Hepatocyte (in vitro differentiated cells): ENCODE measurements around the gene FHOD3. TPM values are rescaled to one million over a fixed set of nuclear protein-coding genes. Genes with fewer than 3 reads are reported as not detected.

Experiments used
- DNase-seq: peaks from one replicate; pipeline ENCODE4 v3.0.0-alpha.2; 2016; ENCODE audit warnings: low spot score
- H2AFZ ChIP-seq: fragments of 200-600 bp; sonication (generic); 2 replicates; pipeline ENCODE4 v1.6.0; 2016; ENCODE audit warnings: antibody characterized with exemption, mild to moderate bottlenecking
- H3K27ac ChIP-seq: fragments of 200-600 bp; sonication (generic); 2 replicates; pipeline ENCODE4 v1.5.1; 2016; ENCODE audit warnings: mild to moderate bottlenecking
- H3K27me3 ChIP-seq: fragments of 200-600 bp; sonication (generic); 2 replicates; pipeline ENCODE4 v1.6.1; 2016
- H3K36me3 ChIP-seq: fragments of 200-600 bp; sonication (generic); replicated peaks from 2 replicates; pipeline ENCODE4 v1.5.1; 2016; ENCODE audit warnings: low read depth; ENCODE audit not compliant: insufficient read depth
- H3K4me1 ChIP-seq: fragments of 200-600 bp; sonication (generic); 2 replicates; pipeline ENCODE4 v1.5.1; 2016; ENCODE audit warnings: mild to moderate bottlenecking, moderate library complexity; ENCODE audit not compliant: insufficient read depth
- H3K4me2 ChIP-seq: fragments of 200-600 bp; sonication (generic); 2 replicates; pipeline ENCODE4 v1.6.0; 2016
- H3K4me3 ChIP-seq: fragments of 200-600 bp; sonication (generic); 2 replicates; pipeline ENCODE4 v1.5.1; 2016; ENCODE audit warnings: mild to moderate bottlenecking
- H3K79me2 ChIP-seq: fragments of 200-600 bp; sonication (generic); 2 replicates; pipeline ENCODE4 v1.6.0; 2017; ENCODE audit warnings: mild to moderate bottlenecking
- H3K9me2 ChIP-seq: fragments of 200-600 bp; sonication (generic); replicated peaks from 2 replicates; pipeline ENCODE4 v1.6.0; 2017; ENCODE audit warnings: mild to moderate bottlenecking; ENCODE audit not compliant: insufficient read depth
- H3K9me3 ChIP-seq: fragments of 200-600 bp; sonication (generic); 2 replicates; pipeline ENCODE4 v1.5.1; 2016; ENCODE audit warnings: low read depth, mild to moderate bottlenecking
- H4K20me1 ChIP-seq: fragments of 200-600 bp; sonication (generic); 2 replicates; pipeline ENCODE4 v1.6.0; 2016; ENCODE audit warnings: mild to moderate bottlenecking; ENCODE audit not compliant: insufficient read depth, poor library complexity, severe bottlenecking
- CTCF ChIP-seq: fragments of 200-600 bp; sonication (generic); IDR thresholded peaks from 2 replicates; pipeline ENCODE4 v1.5.1; 2016; ENCODE audit warnings: antibody characterized with exemption, mild to moderate bottlenecking; ENCODE audit not compliant: poor library complexity
- EZH2 ChIP-seq: fragments of 200-600 bp; sonication (generic); IDR thresholded peaks from 2 replicates; pipeline ENCODE4 v1.6.1; 2016; ENCODE audit warnings: antibody characterized with exemption, mild to moderate bottlenecking, borderline replicate concordance
- EZH2phosphoT487 ChIP-seq: fragments of 200-600 bp; sonication (generic); IDR thresholded peaks from one replicate; pipeline ENCODE4 v1.6.1; 2018; ENCODE audit warnings: antibody characterized with exemption, mild to moderate bottlenecking, low read depth, moderate library complexity; ENCODE audit not compliant: unreplicated experiment, severe bottlenecking
- WGBS: methylation state at CpG from one replicate; pipeline ENCODE4 v1.1.6; 2016; ENCODE audit warnings: low lambda C conversion rate; ENCODE audit errors: missing lambda C conversion rate; 5-methylcytosine and 5-hydroxymethylcytosine counted together
- polyA plus RNA-seq: library from polyadenylated mRNA; unstranded; fragments of >200 nt; fragmentation: Nextera tagmentation; extraction: Ambion mirVana; gene quantifications from 2 replicates; pipeline ENCODE4 v1.2.1, GENCODE V29; 2016
- total RNA-seq: library from RNA; depleted of rRNA; stranded (reverse); fragments of >200 nt; gene quantifications from 2 replicates; pipeline ENCODE4 v1.2.3, GENCODE V29; 2014

Gene FHOD3
- total and polyA plus RNA-seq, 2 experiments from 2014 or later, result 1.7 to 2.7 TPM

GRCh38 chr18:36388310-36388709, 90.8 kb downstream of the FHOD3 start:
- Histone ChIP-seq H3K9me2 (no peaks in the 10 kb centered on the region), H3K36me3 (no peaks in the 10 kb centered on the region), H4K20me1 (no peaks in the 10 kb centered on the region), H3K79me2 (no peaks in the 10 kb centered on the region), H3K27ac (no peak overlapping the region), H3K9me3 (no peaks in the 10 kb centered on the region), H3K4me3 (no peak overlapping the region), H3K4me1 (peaks cover under 1% of the 10 kb centered on the region), H3K4me2 (no peak overlapping the region), H3K27me3 (no peaks in the 10 kb centered on the region), H2AFZ (no peak overlapping the region)
- WGBS, result 74% methylated on average over 4 of the region's 4 CpGs
- no peak for DNase-seq
- TF ChIP-seq EZH2 (no peak), CTCF (no peak), EZH2phosphoT487 (no peak)

GRCh38 chr18:36389027-36389426, 91.5 kb downstream of the FHOD3 start:
- H3K79me2 ChIP-seq, result no peaks in the 10 kb centered on the region
- WGBS, result 96% methylated on average over 7 of the region's 7 CpGs
- TF ChIP-seq CTCF, result no peak
- no peak for TF ChIP-seq EZH2
- no peak for TF ChIP-seq EZH2phosphoT487

GRCh38 chr18:36389811-36390581, 92.5 kb downstream of the FHOD3 start:
- 75% methylated on average over 5 of the region's 5 CpGs for WGBS

More at GRCh38 chr18:36389027-36389426, 91.5 kb downstream of the FHOD3 start:
- H2AFZ ChIP-seq, result no peak overlapping the region
- H3K4me3 ChIP-seq, result no peak overlapping the region
- H3K9me2 ChIP-seq, result no peaks in the 10 kb centered on the region
- H4K20me1 ChIP-seq, result no peaks in the 10 kb centered on the region
- H3K4me2 ChIP-seq, result no peak overlapping the region
- H3K36me3 ChIP-seq, result no peaks in the 10 kb centered on the region
- H3K27me3 ChIP-seq, result no peaks in the 10 kb centered on the region
- DNase-seq, result no peak
- H3K9me3 ChIP-seq, result no peaks in the 10 kb centered on the region
- no peak overlapping the region for H3K27ac ChIP-seq
- no peaks in the 10 kb centered on the region for H3K4me1 ChIP-seq

More at GRCh38 chr18:36389811-36390581, 92.5 kb downstream of the FHOD3 start:
- H3K4me2 ChIP-seq, result no peak overlapping the region
- no peaks in the 10 kb centered on the region for H3K27me3 ChIP-seq
- no peak overlapping the region for H3K27ac ChIP-seq
- H3K4me1 ChIP-seq, result no peaks in the 10 kb centered on the region
- no peak for DNase-seq
- H3K36me3 ChIP-seq, result no peaks in the 10 kb centered on the region
- H3K4me3 ChIP-seq, result no peak overlapping the region
- TF ChIP-seq CTCF (no peak), EZH2phosphoT487 (no peak), EZH2 (no peak)
- H3K9me2 ChIP-seq, result no peaks in the 10 kb centered on the region
- H2AFZ ChIP-seq, result no peak overlapping the region
- no peaks in the 10 kb centered on the region for H4K20me1 ChIP-seq
- H3K9me3 ChIP-seq, result no peaks in the 10 kb centered on the region
- no peaks in the 10 kb centered on the region for H3K79me2 ChIP-seq
